ENCODE results near the gene UBE2H.
"Not testable (repeated sequence)": the region's sequence is repeated elsewhere in the genome, so short reads cannot be mapped to it uniquely, and the experiment has no call there.

UBE2H gene

DNA sequence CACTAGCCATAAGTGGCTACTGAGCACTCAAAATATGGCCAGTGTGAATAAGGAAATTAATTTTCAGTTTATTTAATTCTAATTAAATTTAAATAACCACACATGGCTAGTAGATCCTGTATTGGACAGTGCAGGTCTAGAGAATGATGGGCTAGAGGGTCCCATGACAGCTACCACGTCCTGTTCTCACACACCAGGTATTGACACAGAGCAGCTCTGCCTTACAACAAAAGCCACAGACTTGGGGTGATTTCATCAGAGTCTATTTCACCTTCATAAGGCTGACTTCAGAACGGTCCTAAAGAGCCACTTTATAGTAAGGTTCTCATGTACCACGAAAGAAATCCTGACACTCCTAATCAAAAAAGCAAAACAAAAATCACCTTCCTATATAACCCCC, 111.3 kb downstream of the UBE2H start:
- no peak for DNase-seq

DNA sequence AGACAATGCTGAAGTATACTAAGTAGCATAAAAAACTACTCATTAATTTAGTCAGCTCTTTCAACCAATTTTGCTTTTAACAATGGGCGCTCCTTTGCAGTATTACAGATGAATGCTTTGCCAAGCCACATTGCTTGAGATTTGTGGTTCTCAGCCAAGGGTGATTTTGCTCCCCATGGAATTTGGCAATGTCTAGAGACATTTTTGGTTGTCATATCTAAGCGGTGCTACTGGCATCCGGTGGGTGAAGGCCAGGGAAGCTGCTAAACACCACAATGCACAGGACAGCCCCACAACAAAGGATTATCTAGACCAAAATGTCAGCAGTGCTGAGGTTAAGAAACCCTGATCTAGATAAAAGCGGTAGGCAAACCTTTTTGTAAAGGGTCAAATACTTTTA, 112.0 kb downstream of the UBE2H start:
- DNase-seq: no peak

DNA sequence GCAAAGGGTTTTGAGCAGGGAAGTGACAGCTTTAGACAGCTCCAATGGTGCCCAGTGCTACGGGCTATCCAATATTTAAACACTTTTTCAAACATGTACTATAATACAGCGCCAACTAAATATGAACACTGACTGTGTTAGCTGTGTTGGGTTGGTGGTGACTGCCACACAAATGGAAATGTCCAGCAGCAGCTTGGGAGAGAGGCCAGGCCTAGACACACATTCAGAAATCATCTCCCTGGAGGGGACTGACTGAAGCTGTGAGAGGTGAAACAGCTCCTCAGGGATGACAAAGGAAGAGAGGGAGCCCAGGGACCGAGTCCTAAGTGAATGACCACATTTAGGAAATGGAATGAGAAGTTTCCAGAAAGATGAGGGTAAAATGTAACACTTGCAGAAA, 115.8 kb downstream of the UBE2H start:
- DNase-seq: no peak

DNA sequence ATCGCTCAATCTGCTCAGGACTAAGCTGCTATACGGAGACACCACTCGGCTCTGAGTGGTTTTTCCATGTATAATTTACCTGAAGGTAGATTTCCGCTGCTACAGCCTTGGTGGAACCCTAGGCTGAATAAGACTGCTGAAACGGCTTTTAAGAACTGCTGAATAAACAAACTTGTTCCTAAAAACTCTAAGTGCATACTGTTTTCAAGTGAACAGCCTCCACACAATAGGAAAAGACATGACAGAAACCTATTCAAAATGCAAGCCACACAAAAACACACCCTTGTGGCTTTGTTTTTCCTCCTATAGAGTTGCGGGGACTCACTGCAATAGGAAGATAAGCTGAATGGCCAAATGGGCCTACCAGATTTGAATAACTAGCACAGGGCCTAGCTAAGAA, 117.2 kb downstream of the UBE2H start:
- DNase-seq: no peak

DNA sequence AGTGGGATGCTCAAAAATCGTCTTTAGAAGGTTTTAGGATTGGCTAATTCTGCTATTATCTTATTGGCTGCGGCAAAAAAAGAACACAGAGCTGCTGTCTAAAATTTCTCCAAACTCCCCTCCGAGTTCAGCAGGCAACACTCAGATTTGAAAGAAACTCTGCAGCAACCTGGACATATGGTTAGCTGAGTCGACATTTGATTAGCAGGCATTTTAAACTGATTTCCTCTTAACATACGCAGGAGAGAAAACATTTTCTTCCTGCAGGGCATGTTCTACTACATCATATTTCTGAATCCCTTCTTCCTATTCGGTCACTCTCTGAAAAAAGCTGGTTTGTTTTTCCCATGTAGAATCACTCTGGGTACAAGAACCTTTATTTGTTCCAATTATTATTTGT, 119.4 kb downstream of the UBE2H start:
- not testable (repeated sequence) for DNase-seq

DNA sequence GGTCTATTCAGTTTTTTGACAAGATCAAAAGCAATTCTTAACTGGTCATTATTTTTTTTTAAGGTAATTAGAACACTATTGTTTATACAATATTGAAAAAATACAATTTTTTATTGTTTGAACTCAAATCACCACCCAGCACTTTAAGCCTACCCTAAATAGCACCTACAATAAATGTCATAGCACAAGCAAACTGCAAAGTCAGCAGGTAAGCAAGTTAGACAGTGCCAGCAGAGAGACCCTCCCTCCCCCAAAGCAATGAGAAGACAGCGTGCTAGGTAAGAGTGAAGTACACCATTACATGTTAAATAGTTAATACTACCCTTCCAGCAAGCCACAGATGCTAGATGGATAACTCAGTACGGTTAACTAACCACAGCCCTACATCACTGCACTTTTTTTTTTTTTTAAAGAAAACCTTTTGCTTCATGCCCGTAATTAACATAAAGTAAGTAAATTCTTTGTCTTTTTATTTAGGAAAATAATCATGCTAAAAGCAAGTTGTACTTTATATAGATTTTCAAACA, 120.0 kb downstream of the UBE2H start:
- DNase-seq: no peak

DNA sequence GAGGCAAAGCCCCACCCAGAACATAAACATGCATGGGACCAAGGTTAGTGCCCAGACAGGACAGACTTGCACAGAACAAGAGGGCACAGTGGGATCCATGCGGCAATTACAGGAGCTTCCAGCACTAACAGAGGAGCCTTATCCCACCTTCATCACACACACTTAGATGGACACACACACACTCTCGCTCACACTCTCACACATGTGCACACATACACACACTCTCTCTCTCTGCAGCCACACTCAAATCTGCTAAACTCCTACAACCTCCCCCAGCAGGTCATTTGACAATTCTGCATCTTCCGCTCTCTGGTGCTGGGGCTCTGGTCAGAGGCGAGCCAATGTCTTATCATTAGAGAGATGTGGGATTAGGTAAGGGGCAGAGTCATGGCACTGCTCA, 120.5 kb downstream of the UBE2H start:
- no peak for DNase-seq

DNA sequence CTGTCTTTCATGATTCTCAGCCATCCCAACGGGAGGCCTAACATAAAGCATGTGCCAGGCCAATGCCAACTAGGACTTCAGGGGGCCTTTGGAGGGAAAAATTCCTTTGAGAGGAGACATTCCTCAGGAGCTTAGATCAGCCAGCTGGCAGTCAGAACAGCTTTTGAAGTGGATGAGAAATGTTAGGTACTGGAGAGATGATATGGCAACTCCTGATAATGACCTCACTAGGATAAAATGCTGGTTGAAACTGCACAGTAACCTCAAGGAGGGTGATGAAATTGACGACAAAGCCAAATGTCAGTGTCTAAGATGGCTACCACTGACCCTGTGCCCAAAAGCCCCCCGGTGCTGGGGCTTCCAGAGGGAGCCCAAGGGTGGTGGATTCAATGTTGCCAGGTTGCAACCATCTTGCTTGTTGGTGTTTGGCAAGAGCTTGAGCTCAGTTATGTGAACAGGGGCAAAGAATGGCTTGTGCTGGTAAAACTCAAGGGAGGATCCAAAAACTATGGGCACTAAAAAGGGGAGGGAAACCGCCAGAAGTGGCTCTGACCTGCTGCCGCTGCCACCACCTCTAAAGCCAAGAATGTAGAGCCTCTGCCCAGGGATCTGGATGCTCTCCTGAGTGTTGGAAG, 121.2 kb downstream of the UBE2H start:
- DNase-seq: no peak

DNA sequence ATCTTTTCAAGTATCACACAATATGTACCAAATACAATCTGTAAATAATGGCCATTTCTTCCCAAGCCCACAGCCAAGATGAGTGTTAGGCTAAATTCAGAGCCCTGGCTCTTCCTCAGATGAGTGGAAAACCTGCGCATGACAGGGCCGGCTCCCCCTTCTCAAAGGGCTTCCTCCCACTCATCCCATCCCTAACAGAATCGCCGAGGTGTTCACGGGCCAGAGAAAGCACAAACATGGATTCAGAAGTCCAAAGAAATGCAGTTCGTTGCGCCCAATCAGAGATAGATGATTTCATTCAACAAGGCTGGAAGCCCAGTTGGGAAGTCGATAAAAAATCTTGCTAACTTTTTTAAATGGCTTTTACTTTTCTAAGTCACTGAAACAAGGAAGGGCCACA, 121.8 kb downstream of the UBE2H start:
- DNase-seq: no peak

DNA sequence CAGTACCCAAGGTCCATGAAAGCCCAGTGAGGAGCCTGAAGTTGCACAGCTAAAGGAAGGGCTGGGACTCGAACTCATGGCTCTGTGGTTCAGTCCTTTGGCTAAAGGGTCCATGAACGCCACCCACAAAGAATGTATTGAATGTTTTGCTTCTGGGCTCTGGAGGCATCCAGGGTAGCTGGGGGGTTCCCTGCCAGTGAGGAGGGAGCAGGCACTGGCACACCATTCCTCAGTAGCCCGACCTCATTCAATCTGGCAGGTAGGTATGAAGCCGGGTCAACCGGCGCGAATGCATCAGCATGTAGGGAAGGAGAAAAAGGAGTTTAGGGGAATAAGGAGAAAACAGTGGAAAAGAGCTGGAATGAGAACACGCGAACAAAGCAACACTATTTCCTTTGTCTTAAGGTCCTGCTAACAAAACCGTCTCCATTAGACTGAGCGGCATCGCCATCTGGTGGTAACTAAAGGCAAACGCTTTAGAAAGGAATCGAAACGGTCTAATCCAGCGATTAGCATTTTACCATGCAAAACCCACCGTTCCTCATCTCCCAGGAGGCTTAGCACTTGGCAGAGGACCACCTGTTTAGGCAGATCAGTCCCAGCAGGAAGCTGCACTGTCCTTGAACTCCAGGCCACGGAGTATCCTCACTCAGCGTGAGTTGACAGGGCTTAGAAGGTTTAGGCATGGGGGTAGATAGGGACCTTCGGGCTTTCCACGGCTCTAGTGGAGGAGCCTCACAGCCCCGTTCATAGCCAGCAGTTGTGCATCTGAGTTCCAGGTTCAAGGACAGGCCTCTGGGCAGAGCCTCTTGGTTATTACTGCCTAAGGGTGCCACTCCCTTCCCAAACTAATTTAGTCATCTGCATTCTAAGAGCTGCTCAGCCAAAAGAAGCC, 122.8 kb downstream of the UBE2H start:
- DNase-seq: peak; percentile 83

DNA sequence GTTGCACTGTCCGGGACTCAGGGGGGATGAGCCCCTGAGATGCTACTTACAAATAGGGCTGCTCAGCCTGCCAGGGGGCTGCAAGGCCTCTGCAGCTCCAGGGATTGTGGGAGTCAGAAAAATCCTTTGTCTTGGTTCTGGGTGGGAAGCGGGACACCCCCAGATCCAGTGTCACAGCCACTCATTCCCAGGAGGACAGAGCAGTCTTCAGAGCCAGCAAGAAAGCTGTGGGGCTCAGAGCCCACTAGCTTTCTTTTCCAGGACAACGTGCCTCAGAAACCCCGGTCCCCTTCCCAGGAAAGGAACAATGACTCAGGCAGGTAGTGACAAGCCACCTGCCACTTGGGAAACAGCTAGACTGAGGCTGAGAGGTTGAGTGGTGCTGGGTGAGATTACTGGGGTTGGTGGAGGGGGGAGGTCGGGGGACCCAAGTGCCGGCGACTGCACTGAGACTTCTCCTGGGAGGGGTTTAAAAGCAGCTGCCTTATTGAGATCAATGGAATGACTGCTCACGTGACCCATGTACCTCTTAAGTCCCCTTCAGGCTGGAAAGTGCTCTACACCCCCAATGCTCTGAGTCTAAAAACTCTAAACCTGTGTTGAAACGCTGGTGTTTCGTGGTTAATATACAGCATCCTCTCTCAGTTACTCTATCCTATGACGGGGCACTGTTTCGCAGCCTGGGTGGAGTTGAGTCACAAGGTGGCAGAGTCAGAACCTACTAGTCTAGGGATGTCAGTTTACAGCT, 123.6 kb downstream of the UBE2H start:
- DNase-seq: no peak

DNA sequence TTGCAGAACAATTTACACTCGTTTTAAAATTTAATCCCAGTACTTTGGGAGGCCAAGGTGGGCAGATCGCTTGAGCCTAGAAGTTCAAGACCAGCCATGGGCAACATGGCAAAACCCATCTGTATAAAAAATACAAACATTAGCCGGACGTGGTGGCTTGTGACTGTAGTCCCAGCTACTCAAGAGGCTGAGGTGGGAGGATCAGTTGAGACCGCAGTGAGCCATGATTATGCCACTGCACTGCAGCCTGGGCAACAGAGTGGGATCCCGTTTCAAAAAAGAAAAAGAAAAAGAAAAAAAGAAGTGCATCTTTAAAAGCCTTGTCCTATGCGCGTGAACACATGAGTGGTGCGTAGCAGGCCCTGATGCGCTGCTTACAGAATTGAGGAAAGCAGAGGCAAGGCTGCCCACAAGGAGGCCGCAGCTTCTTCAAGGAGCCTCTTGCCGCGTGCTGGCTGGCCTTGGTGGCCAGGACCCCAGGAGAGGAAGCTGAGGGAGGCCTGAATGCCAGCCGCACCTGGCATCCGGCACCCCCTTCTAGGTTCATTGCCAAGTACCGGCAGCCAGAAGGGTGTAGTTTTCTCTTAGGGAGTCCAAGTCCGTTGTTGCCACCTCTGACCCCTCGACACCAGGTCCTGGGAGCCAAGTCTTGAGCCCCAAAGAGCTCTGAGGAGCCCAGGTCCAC, 124.5 kb downstream of the UBE2H start:
- no peak for DNase-seq

DNA sequence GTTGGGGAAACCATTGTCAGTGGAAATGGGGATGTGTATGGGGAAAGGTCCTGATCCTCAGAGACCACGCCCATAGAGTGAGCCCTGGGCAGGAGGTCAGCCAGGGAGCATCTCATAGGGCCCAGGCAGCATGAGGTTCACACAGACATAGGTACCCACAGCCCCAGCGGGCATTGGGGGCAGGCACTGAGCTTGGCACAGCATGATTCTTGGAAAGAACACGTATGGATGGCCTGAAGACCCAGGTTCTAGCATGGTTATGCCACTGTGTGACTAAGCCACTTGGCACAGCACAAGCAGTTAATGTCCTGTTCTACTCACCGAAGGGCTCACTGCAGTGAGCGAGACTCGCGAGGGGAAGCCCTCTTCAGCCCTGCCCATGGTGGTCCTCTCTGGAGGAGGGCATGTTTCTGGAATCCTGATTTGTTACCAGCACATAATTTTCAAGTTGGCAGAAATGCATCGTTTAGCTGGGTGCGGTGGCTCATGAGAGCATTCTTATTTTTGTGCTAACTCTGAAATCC, 125.2 kb downstream of the UBE2H start:
- no peak for DNase-seq

DNA sequence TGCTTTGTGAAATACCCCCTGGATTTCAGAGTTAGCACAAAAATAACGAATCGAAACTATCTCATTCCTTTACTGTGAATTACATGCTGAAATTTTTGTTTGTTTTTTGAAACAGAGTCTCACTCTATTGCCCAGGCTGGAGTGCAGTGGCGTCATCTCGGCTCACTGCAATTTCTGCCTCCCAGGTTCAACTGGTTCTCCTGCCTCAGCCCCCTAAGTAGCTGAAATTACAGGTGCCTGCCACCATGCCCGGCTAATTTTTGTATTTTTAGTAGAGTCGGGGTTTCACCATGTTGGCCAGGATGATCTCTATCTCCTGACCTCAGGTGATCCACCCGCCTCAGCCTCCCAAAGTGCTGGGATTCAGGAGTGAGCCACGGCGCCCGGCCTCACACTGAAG, 125.9 kb downstream of the UBE2H start:
- DNase-seq: not testable (repeated sequence)

DNA sequence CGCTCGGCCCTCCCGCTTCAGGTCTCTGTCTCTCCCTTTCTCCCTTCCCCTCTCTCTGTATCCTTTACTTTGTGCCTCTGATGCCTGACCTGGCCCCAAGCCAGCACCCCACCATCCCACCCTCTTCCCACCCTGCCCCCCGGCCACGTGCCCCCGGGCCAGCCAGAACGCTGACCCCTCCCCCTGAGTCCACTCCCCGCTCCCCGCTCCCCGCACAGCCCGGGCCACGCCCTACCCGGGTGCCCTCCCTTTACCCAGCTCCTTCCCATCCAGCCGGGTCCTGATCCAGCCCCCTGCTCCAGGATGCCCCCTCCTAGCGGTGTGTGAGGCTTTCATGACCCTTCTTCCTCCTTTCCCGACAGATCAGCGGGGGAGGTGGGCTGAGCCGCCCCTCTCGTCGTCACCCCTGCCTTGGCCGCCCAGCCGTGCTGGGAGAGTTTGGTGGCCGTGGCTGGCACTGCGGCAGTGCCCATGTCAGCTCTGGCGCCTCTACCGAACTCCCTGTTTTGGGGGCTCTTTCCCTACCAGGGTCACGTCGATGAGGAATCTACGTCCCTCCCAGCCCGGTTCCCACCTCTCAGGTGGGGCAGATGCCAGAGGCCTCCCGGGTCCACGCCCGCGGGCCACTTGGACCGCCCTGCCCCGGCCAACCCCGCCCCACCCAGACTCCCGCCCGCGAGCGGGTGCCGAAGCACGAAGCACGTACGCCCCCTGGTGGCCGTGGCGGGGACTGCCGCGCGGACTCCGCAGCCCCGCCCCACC, 127.4 kb downstream of the UBE2H start:
- DNase-seq: peak; percentile 77

DNA sequence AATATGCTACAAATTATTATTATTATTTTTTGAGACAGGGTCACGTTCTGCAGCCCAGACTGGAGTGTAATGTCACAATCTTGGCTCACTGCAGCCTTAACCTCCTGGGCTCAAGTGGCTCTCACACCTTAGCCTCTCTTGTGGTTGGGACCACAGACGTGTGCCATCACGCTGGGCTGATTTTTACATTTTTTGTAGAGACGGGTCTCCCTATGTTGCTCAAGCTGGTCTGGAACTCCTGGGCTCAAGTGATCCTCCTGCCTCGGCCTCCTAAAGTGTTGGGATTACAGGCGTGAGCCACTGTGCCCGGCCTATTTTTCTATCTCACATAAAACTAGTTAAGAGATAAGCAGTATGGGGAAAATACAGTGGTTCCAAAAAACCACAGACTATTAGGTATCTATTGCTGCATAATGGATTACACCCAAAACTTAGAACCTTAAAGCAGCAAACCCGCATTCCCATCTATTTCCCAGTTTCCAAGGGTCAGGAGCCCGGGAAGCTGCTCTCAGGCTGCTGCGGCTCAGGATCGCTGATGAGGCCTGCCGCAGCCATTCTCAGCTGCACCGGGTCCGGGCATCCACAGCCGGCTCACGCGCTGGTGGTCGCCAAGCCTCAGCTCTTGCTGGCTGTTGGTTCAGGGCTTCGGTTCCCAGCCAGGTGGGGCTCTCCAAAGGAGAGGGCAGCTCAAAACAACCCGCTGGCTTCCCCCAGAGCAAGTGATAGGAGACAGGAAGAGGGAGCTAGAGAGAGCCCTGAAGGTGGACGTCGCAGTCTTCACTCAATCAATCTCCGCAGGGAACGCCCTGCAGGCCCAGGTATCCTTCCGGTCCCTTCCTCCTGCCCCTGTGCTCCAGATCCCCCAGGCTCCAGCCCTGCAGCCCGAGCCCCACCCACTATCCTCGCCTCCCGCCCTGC, 128.2 kb downstream of the UBE2H start:
- peak; percentile 94 for DNase-seq

DNA sequence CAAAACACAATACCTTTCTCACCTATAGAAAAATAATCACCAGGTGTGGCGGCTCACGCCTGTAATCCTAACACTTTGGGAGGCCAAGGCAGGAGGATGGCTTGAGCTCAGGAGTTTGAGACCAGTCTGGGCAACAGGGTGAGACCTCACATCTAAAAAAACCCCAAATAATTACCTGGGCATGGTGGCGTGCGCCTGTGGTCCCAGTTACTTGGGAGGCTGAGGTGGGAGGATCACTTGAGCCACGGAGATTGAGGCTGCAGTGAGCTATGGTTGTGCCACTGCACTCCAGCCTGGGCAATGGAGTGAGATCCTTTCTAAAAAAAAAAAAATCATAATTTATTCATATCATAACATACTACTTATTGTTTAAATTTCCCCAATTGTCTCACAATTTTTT, 129.6 kb downstream of the UBE2H start:
- DNase-seq: not testable (repeated sequence)

DNA sequence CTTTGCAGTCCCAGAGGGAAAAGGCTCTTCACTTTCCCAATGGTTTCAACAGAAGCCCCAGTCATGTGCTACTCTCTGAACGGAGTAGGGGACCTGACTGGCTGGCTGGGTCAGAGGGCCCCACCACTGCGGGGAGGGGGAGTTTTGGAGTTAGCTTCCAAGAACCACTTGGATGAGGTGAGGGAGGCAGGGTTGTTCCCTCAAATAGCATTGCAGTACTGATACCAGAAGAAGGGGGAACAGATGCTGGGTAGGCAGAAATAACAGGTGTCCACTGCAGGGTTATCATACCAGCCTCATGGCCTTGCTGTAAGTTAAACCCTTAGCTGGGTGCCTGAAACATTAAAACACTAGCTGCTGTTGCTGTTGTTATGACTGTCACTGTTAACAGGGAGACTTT, 131.3 kb downstream of the UBE2H start:
- DNase-seq: no peak

DNA sequence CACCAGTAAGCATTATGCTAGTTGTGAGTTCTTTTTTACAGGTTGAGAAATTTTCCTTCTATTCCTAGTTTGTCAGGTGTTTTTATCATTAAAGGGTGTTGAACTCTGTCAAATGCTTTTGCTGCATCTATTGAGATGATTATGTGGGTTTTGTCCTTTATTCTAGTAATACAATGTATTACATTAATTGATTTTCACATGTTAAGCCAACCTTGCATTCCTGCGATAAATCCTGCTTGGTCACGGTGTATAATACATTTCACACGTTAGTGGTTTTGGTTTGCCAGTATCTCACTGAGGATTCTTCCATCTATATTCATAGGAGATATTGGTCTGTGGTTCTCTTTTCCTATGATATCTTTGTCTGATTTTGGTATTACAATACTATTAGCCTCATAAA, 136.0 kb downstream of the UBE2H start:
- no peak for DNase-seq

DNA sequence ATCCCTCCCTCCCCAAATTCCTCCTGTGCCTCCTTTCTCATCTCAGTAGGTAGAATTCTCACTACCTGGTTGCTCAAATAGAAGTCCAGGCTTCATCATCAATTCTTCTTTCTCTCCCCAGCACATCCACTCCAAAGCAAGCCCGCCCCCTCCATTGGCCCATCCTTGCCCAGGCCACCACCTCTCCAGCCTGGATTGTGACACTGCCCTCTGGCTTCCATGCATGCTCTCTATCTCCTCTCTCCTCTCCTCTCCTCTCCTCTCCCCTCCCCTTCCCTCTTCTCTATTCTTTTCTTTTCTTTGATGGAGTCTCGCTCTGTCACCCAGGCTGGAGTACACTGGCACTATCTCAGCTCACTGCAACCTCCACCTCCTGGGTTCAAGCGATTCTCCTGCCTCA, 144.9 kb downstream of the UBE2H start:
- no peak for DNase-seq
